Mononuclear cell (primary cell): ENCODE results near the gene BICC1. TPM values are rescaled to one million over a fixed set of nuclear protein-coding genes. Genes with fewer than 3 reads are reported as not detected.

Experiments used
- H3K27me3 ChIP-seq: 2 replicates; pipeline ENCODE4 v1.6.0; 2011; ENCODE audit warnings: low read length, control low read depth; ENCODE audit not compliant: insufficient read depth
- H3K4me1 ChIP-seq: 2 replicates; pipeline ENCODE4 v1.5.1; 2011; ENCODE audit warnings: mild to moderate bottlenecking, low read length, control low read depth; ENCODE audit not compliant: insufficient read depth
- H3K4me3 ChIP-seq: 2 replicates; pipeline ENCODE4 v1.5.1; 2011; ENCODE audit warnings: mild to moderate bottlenecking, low read length, moderate library complexity
- H3K9me3 ChIP-seq: 2 replicates; pipeline ENCODE4 v1.5.1; 2011; ENCODE audit warnings: low read depth, mild to moderate bottlenecking, control low read depth, low read length
- total RNA-seq: library from RNA; depleted of rRNA; stranded (reverse); fragments of >200 nt; gene quantifications from one replicate; pipeline ENCODE4 v1.2.3, GENCODE V29; 2012

The BICC1 gene
- total RNA-seq, 1 donor = 0.21 TPM

GRCh38 chr10:58544135-58544534 is 31.5 kb downstream of the BICC1 start:
- Histone ChIP-seq H3K4me1 (no peaks in the 10 kb centered on the region), H3K4me3 (no peak overlapping the region), H3K27me3 (no peaks in the 10 kb centered on the region), H3K9me3 (no peaks in the 10 kb centered on the region)

DNA sequence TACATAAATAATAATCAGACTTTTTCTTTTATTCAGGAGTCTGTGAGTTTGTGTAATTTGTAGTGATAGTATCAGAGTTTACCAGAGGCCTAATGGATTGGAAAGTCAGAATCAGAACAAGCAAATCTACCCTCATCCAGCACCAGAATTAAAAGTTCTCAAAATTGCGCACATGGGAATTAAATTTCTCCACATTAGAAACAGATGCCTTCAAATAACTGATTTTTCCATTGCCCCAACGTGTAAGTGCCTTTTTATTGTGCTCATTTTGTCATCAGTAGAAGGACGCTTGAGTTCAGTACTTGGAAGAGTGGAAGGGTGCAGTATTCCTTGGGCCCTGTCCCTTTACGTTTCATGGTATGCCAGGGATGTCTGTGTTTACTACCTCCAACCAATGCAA is 32.8 kb downstream of the BICC1 start:
- no peak overlapping the region for H3K4me3 ChIP-seq
- H3K9me3 ChIP-seq = no peaks in the 10 kb centered on the region
- H3K27me3 ChIP-seq = no peaks in the 10 kb centered on the region
- H3K4me1 ChIP-seq = no peaks in the 10 kb centered on the region

- Histone ChIP-seq H3K27me3 (no peaks in the 10 kb centered on the region), H3K4me1 (no peaks in the 10 kb centered on the region), H3K9me3 (no peaks in the 10 kb centered on the region), H3K4me3 (no peak overlapping the region)
Observed at GRCh38 chr10:58546137-58546536, 33.5 kb downstream of the BICC1 start.

DNA sequence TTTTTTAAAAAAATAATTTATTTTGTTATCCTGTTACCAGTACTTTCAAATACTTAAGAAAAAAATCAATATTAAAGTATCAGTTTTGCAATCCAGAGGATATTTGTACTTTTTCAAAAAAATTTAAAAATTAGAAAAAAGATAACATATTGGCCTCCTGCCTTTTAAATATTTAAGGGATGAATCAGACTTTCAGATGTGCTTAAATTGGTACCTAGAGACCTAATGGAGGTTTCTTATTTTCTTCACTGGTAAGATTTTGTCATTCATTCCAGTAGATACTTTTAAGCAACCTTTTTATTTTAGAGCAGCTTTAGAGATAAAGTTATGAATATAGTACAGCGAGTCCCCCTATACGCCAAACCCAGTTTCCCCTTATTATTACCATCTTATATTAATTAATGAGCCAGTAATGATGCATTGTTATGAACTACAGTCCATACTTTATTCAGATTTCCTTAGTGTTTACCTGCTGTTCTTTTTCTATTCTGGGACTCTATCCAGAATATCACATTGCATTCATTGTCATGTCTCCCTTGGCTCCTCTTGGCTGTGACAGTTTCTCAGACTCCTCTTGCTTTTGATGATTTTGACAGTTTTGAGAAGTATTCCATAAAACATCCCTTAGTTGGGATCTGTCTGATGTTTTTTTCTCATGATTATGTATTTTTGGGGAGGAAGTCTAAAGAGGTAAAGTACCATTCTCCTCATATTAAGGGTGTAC is 34.2 kb downstream of the BICC1 start:
- Histone ChIP-seq H3K27me3 (no peaks in the 10 kb centered on the region), H3K4me3 (no peak overlapping the region), H3K9me3 (no peaks in the 10 kb centered on the region), H3K4me1 (no peaks in the 10 kb centered on the region)

GRCh38 chr10:58547963-58548362 is 35.3 kb downstream of the BICC1 start:
- Histone ChIP-seq H3K27me3 (no peaks in the 10 kb centered on the region), H3K4me3 (no peak overlapping the region), H3K4me1 (no peaks in the 10 kb centered on the region), H3K9me3 (no peaks in the 10 kb centered on the region)

GRCh38 chr10:58554316-58554715 is 41.6 kb downstream of the BICC1 start:
- H3K4me3 ChIP-seq = no peak overlapping the region
- H3K27me3 ChIP-seq = no peaks in the 10 kb centered on the region
- peaks cover 17% of the 10 kb centered on the region for H3K9me3 ChIP-seq
- H3K4me1 ChIP-seq = no peaks in the 10 kb centered on the region

- H3K4me1 ChIP-seq = no peaks in the 10 kb centered on the region
- no peaks in the 10 kb centered on the region for H3K27me3 ChIP-seq
- peaks cover 21% of the 10 kb centered on the region for H3K9me3 ChIP-seq
- H3K4me3 ChIP-seq = no peak overlapping the region
Observed at GRCh38 chr10:58555170-58555929, 42.7 kb downstream of the BICC1 start.

DNA sequence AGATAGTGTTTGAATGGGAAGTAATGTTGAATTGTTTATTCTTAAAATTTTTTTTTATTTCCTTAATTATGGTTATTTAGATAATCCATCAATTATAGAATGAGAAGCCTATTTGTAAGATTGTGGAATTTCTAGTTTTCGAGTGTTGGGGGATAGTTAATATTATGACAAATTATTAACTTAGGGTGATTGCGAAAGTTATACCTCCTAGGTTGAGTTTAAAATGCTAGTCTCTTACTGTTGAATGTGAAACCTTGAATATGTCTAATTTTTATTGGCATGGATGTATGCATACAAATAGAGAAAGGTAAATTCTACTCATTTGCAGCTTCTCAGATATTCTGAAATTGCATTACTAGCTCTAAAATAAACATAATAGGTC is 43.2 kb downstream of the BICC1 start:
- peaks cover 26% of the 10 kb centered on the region for H3K9me3 ChIP-seq
- H3K27me3 ChIP-seq = no peaks in the 10 kb centered on the region
- no peaks in the 10 kb centered on the region for H3K4me1 ChIP-seq
- no peak overlapping the region for H3K4me3 ChIP-seq

- Histone ChIP-seq H3K9me3 (peaks cover 32% of the 10 kb centered on the region), H3K27me3 (no peaks in the 10 kb centered on the region), H3K4me1 (no peaks in the 10 kb centered on the region)
Observed at GRCh38 chr10:58556516-58557165, 44.0 kb downstream of the BICC1 start.

GRCh38 chr10:58557714-58558113 is 45.0 kb downstream of the BICC1 start:
- Histone ChIP-seq H3K27me3 (no peaks in the 10 kb centered on the region), H3K4me1 (no peaks in the 10 kb centered on the region), H3K9me3 (peaks cover 42% of the 10 kb centered on the region), H3K4me3 (no peak overlapping the region)

More at GRCh38 chr10:58556516-58557165, 44.0 kb downstream of the BICC1 start:
- no peak overlapping the region for H3K4me3 ChIP-seq

- Histone ChIP-seq H3K27me3 (no peaks in the 10 kb centered on the region), H3K9me3 (peaks cover 45% of the 10 kb centered on the region), H3K4me1 (no peaks in the 10 kb centered on the region), H3K4me3 (no peak overlapping the region)
Observed at GRCh38 chr10:58560068-58560467, 47.4 kb downstream of the BICC1 start.

DNA sequence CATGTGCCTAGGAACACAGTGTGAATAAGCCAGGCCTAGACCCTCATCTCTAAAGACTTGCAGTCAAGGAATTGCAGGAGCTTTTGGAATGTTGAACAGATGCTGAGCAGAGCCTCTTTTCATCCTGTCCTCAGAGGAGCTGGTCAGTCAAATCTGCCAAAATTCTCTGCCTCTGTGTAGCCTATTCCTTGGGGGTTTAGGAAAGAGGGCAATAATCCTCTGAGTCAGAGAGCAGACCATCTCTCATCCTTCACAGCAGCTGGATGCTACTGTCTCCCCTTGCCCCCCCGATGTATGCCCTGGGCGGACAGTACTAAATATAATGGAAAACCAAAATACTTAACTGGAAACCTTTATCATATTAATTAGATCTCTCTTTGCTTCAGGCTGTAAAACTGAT is 52.6 kb downstream of the BICC1 start:
- H3K4me1 ChIP-seq = no peaks in the 10 kb centered on the region
- H3K27me3 ChIP-seq = no peaks in the 10 kb centered on the region
- no peak overlapping the region for H3K4me3 ChIP-seq
- peaks cover 25% of the 10 kb centered on the region for H3K9me3 ChIP-seq

GRCh38 chr10:58567652-58568051 is 55.0 kb downstream of the BICC1 start:
- Histone ChIP-seq H3K27me3 (no peaks in the 10 kb centered on the region), H3K4me3 (no peak overlapping the region), H3K4me1 (no peaks in the 10 kb centered on the region), H3K9me3 (peaks cover 3% of the 10 kb centered on the region)

GRCh38 chr10:58568428-58568935 is 55.8 kb downstream of the BICC1 start:
- H3K27me3 ChIP-seq = no peaks in the 10 kb centered on the region
- H3K4me3 ChIP-seq = no peak overlapping the region
- H3K4me1 ChIP-seq = no peaks in the 10 kb centered on the region
- no peaks in the 10 kb centered on the region for H3K9me3 ChIP-seq

GRCh38 chr10:58570307-58570723 is 57.6 kb downstream of the BICC1 start:
- no peak overlapping the region for H3K4me3 ChIP-seq

More at GRCh38 chr10:58570307-58570723, 57.6 kb downstream of the BICC1 start:
- Histone ChIP-seq H3K27me3 (no peaks in the 10 kb centered on the region), H3K9me3 (no peaks in the 10 kb centered on the region), H3K4me1 (no peaks in the 10 kb centered on the region)
